K562 (cell line): ENCODE data around the gene TMEM131.
A peak's percentile ranks its signal among the peaks of the same experiment; 100 is the strongest.

Experiments
- ELF4 ChIP-seq: fragments of 450-650 bp; formaldehyde crosslinking; IDR thresholded peaks from 2 replicates; pipeline ENCODE4 v1.4.0; 2022; ENCODE audit warnings: missing genetic modification characterization
- EP300 ChIP-seq: IDR thresholded peaks from 2 replicates; pipeline ENCODE4 v1.6.1; 2012; ENCODE audit warnings: low read length, improper control_type of control experiment
- ETS2 ChIP-seq: IDR thresholded peaks from 2 replicates; pipeline ENCODE4 v1.6.1; 2016; ENCODE audit warnings: borderline replicate concordance, missing genetic modification characterization, mild to moderate bottlenecking, moderate library complexity, missing compliant biosample characterization; ENCODE audit not compliant: poor library complexity, severe bottlenecking
- FOXP1 ChIP-seq: sonication (generic); formaldehyde crosslinking; IDR thresholded peaks from 2 replicates; pipeline ENCODE4 v1.8.0; 2022; ENCODE audit warnings: mild to moderate bottlenecking, missing genetic modification reagents
- GABPA ChIP-seq: fragments of 200-800 bp; sonication (Bioruptor generic); conservative IDR thresholded peaks from 2 replicates; pipeline ENCODE4 v1.6.1; 2016; ENCODE audit warnings: low read depth, missing genetic modification characterization, missing compliant biosample characterization
- HCFC1 ChIP-seq: IDR thresholded peaks from 2 replicates; pipeline ENCODE4 v1.6.1; 2012; ENCODE audit warnings: low read depth, low read length, improper control_type of control experiment
- NCOA1 ChIP-seq: fragments of 450-650 bp; IDR thresholded peaks from 2 replicates; pipeline ENCODE4 v1.6.1; 2016; ENCODE audit warnings: low read depth
- ZBTB7A ChIP-seq: IDR thresholded peaks from 2 replicates; pipeline ENCODE4 v1.6.1; 2011; ENCODE audit warnings: low read depth, mild to moderate bottlenecking, low read length, moderate library complexity, borderline replicate concordance; ENCODE audit not compliant: control insufficient read depth
- ZFP30 ChIP-seq: fragments of 250-450 bp; sonication (Bioruptor Pico); IDR thresholded peaks from 2 replicates; pipeline ENCODE4 v1.8.0; 2022; ENCODE audit warnings: moderate library complexity, mild to moderate bottlenecking, inconsistent platforms, borderline replicate concordance
- TF ChIP-seq, protein P1 (sequence below): IDR thresholded peaks from 2 replicates; pipeline ENCODE4 v1.6.1; 2016; ENCODE audit warnings: missing genetic modification characterization, missing compliant biosample characterization
- TF ChIP-seq, protein P2 (sequence below), 3 experiments: fragments of 200-800 bp in 1 of 3; fragments of 250-450 bp in 1 of 3; fragments of 450-650 bp in 1 of 3; sonication (Bioruptor Pico) in 1 of 3; sonication (Bioruptor generic) in 1 of 3; formaldehyde crosslinking in 1 of 3; IDR thresholded peaks; 2 replicates each; pipeline versions ENCODE4 v1.6.1 to v1.8.0; 2016 to 2022; ENCODE audit warnings: mild to moderate bottlenecking in 2 of 3, missing genetic modification characterization in 2 of 3, missing compliant biosample characterization in 1 of 3, moderate library complexity in 1 of 3
- TF ChIP-seq, protein P3 (sequence below): fragments of 450-650 bp; IDR thresholded peaks from 2 replicates; pipeline ENCODE4 v1.7.1; 2018; ENCODE audit warnings: mild to moderate bottlenecking, low read depth; ENCODE audit not compliant: partially characterized antibody
- TF ChIP-seq, protein P4 (sequence below), 3 experiments: IDR thresholded peaks in 2 of 3; conservative IDR thresholded peaks in 1 of 3; 2 replicates each; pipeline ENCODE4 v1.5.1; 2011 to 2012; ENCODE audit warnings: low read length in 3 of 3, mild to moderate bottlenecking in 3 of 3, control low read depth in 2 of 3, improper control_type of control experiment in 1 of 3, inconsistent platforms in 1 of 3, low read depth in 1 of 3, mixed read lengths in 1 of 3, moderate library complexity in 1 of 3; ENCODE audit not compliant: insufficient read depth in 2 of 3

DNA sequence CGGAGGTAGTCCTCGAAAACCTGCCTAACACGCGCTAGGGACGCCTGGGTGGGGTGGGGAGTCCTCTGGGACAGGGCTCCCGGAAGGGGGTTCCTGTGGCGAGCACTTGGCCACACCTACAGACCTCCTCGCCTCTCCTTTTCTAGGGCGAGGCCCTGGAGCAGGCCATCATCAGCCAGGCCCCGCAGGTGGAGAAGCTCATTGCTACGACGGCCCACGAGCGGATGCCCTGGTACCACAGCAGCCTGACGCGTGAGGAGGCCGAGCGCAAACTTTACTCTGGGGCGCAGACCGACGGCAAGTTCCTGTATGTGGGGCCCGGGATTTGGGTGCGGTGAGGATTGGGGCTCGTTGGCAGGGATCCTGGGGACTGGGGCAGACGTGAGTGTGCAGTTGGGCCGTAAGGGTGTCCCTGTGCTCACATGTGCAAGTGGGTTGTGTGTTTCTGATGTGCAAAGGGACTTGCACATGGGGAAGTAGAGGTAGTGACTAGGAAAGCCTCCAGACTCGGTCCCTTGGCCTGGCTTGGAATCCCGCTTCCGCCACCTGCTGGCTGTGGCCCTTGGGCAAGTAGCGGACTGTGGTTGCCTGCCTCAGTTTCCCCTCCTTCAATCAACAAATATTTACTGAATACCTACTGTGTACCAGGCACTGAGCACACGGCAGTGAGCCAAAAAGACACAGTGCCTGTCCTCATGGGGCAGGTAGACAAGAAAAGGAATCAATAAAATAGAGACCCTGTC, 270.6 kb downstream of the TMEM131 start:
- TF ChIP-seq GABPA, result no peak
- TF ChIP-seq, protein P1, sequence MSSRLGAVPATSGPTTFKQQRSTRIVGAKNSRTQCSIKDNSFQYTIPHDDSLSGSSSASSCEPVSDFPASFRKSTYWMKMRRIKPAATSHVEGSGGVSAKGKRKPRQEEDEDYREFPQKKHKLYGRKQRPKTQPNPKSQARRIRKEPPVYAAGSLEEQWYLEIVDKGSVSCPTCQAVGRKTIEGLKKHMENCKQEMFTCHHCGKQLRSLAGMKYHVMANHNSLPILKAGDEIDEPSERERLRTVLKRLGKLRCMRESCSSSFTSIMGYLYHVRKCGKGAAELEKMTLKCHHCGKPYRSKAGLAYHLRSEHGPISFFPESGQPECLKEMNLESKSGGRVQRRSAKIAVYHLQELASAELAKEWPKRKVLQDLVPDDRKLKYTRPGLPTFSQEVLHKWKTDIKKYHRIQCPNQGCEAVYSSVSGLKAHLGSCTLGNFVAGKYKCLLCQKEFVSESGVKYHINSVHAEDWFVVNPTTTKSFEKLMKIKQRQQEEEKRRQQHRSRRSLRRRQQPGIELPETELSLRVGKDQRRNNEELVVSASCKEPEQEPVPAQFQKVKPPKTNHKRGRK (tag), result no peak
- TF ChIP-seq HCFC1, result no peak
- TF ChIP-seq, protein P2, sequence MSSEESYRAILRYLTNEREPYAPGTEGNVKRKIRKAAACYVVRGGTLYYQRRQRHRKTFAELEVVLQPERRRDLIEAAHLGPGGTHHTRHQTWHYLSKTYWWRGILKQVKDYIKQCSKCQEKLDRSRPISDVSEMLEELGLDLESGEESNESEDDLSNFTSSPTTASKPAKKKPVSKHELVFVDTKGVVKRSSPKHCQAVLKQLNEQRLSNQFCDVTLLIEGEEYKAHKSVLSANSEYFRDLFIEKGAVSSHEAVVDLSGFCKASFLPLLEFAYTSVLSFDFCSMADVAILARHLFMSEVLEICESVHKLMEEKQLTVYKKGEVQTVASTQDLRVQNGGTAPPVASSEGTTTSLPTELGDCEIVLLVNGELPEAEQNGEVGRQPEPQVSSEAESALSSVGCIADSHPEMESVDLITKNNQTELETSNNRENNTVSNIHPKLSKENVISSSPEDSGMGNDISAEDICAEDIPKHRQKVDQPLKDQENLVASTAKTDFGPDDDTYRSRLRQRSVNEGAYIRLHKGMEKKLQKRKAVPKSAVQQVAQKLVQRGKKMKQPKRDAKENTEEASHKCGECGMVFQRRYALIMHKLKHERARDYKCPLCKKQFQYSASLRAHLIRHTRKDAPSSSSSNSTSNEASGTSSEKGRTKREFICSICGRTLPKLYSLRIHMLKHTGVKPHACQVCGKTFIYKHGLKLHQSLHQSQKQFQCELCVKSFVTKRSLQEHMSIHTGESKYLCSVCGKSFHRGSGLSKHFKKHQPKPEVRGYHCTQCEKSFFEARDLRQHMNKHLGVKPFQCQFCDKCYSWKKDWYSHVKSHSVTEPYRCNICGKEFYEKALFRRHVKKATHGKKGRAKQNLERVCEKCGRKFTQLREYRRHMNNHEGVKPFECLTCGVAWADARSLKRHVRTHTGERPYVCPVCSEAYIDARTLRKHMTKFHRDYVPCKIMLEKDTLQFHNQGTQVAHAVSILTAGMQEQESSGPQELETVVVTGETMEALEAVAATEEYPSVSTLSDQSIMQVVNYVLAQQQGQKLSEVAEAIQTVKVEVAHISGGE (CRISPR knock-in tag; IDR thresholded peaks at IDR 0.05), result no peak
- TF ChIP-seq, protein P3, sequence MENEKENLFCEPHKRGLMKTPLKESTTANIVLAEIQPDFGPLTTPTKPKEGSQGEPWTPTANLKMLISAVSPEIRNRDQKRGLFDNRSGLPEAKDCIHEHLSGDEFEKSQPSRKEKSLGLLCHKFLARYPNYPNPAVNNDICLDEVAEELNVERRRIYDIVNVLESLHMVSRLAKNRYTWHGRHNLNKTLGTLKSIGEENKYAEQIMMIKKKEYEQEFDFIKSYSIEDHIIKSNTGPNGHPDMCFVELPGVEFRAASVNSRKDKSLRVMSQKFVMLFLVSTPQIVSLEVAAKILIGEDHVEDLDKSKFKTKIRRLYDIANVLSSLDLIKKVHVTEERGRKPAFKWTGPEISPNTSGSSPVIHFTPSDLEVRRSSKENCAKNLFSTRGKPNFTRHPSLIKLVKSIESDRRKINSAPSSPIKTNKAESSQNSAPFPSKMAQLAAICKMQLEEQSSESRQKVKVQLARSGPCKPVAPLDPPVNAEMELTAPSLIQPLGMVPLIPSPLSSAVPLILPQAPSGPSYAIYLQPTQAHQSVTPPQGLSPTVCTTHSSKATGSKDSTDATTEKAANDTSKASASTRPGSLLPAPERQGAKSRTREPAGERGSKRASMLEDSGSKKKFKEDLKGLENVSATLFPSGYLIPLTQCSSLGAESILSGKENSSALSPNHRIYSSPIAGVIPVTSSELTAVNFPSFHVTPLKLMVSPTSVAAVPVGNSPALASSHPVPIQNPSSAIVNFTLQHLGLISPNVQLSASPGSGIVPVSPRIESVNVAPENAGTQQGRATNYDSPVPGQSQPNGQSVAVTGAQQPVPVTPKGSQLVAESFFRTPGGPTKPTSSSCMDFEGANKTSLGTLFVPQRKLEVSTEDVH, result no peak
- TF ChIP-seq EP300, result no peak
- TF ChIP-seq ETS2 (tag), result no peak
- no peak for TF ChIP-seq NCOA1
- TF ChIP-seq ZFP30, result no peak
- TF ChIP-seq, protein P4, sequence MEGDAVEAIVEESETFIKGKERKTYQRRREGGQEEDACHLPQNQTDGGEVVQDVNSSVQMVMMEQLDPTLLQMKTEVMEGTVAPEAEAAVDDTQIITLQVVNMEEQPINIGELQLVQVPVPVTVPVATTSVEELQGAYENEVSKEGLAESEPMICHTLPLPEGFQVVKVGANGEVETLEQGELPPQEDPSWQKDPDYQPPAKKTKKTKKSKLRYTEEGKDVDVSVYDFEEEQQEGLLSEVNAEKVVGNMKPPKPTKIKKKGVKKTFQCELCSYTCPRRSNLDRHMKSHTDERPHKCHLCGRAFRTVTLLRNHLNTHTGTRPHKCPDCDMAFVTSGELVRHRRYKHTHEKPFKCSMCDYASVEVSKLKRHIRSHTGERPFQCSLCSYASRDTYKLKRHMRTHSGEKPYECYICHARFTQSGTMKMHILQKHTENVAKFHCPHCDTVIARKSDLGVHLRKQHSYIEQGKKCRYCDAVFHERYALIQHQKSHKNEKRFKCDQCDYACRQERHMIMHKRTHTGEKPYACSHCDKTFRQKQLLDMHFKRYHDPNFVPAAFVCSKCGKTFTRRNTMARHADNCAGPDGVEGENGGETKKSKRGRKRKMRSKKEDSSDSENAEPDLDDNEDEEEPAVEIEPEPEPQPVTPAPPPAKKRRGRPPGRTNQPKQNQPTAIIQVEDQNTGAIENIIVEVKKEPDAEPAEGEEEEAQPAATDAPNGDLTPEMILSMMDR (IDR thresholded peaks at IDR 0.05 in 2 of 3, conservative IDR thresholded peaks at IDR 0.05 in 1 of 3; ENCODE audit: insufficient read depth in 2 of 3, low read depth in 1 of 3, low read length in 3 of 3), result peak in 1 of 3 experiments; percentile 8; a peak in 1 of 6 replicates
- TF ChIP-seq FOXP1 (CRISPR knock-in tag), result no peak
- TF ChIP-seq ELF4 (CRISPR knock-in tag), result no peak
- TF ChIP-seq ZBTB7A, result no peak
